C4-2B (cell line): ENCODE measurements around the gene ZFAND3.
"Not testable (repeated sequence)": the region's sequence is repeated elsewhere in the genome, so short reads cannot be mapped to it uniquely, and the experiment has no call there.

Experiments used
- CTCF ChIP-seq: fragments of 450-650 bp; conservative IDR thresholded peaks from 2 replicates; pipeline ENCODE4 v1.5.1; 2017; ENCODE audit warnings: mild to moderate bottlenecking
- ZFX ChIP-seq: fragments of 450-650 bp; IDR thresholded peaks from 2 replicates; pipeline ENCODE4 v1.6.1; 2017

GRCh38 chr6:37893734-37894133 is 74.2 kb downstream of the ZFAND3 start:
- TF ChIP-seq CTCF, ZFX: not testable (repeated sequence)
